ENCODE results near the gene DENND1C. TPM values are rescaled to one million over a fixed set of nuclear protein-coding genes. Genes with fewer than 3 reads are reported as not detected.

DENND1C gene
- total RNA-seq, 1 experiment from 2014 or later: not detected

DNA sequence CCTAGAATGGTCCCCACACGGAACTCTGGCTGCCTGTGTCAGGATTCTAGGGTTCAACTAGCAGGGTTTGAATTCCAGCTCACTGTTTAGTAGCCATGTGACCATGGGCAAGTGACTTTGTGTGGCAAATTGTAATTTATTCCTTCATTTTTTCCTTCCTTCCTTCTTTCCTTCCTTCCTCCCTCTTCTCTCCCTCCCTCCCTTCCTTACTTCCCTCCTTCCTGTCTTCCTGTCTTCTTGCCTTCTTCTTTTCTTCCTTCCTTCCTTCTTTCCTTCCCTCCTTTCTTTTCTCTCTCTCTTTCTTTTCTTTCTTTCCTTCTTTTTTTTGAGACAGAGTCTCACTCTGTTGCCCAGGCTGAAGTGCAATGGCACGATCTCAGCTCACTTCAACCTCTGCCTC, 8.5 kb upstream of the DENND1C start:
- DNase-seq: no peak
- Mint-ChIP-seq H3K27ac (ENCODE audit: unreplicated experiment) (no peak overlapping the region), H3K27me3 (ENCODE audit: unreplicated experiment) (peaks cover 16% of the 10 kb centered on the region), H3K9me3 (ENCODE audit: low read depth, unreplicated experiment) (peaks cover 3% of the 10 kb centered on the region), H3K36me3 (ENCODE audit: insufficient read depth, unreplicated experiment) (no peaks in the 10 kb centered on the region), H3K4me3 (ENCODE audit: low read depth, unreplicated experiment) (no peak overlapping the region), H3K4me1 (ENCODE audit: low read depth, unreplicated experiment) (no peaks in the 10 kb centered on the region)
- intact Hi-C loops (cut with micrococcal nuclease; ENCODE audit: unreplicated experiment): no loop called here
- CTCF ChIA-PET: interaction anchor here (1.3 kb wide), 1 partner anchor 9 kb away, joined by 3 read pairs; no protein-coding TSS in a partner anchor
- TF ChIP-seq, protein P1, sequence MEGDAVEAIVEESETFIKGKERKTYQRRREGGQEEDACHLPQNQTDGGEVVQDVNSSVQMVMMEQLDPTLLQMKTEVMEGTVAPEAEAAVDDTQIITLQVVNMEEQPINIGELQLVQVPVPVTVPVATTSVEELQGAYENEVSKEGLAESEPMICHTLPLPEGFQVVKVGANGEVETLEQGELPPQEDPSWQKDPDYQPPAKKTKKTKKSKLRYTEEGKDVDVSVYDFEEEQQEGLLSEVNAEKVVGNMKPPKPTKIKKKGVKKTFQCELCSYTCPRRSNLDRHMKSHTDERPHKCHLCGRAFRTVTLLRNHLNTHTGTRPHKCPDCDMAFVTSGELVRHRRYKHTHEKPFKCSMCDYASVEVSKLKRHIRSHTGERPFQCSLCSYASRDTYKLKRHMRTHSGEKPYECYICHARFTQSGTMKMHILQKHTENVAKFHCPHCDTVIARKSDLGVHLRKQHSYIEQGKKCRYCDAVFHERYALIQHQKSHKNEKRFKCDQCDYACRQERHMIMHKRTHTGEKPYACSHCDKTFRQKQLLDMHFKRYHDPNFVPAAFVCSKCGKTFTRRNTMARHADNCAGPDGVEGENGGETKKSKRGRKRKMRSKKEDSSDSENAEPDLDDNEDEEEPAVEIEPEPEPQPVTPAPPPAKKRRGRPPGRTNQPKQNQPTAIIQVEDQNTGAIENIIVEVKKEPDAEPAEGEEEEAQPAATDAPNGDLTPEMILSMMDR (IDR thresholded peaks at IDR 0.05; ENCODE audit: unreplicated experiment): no peak
- BruUV-seq (replicated peaks): no TSS peak

DNA sequence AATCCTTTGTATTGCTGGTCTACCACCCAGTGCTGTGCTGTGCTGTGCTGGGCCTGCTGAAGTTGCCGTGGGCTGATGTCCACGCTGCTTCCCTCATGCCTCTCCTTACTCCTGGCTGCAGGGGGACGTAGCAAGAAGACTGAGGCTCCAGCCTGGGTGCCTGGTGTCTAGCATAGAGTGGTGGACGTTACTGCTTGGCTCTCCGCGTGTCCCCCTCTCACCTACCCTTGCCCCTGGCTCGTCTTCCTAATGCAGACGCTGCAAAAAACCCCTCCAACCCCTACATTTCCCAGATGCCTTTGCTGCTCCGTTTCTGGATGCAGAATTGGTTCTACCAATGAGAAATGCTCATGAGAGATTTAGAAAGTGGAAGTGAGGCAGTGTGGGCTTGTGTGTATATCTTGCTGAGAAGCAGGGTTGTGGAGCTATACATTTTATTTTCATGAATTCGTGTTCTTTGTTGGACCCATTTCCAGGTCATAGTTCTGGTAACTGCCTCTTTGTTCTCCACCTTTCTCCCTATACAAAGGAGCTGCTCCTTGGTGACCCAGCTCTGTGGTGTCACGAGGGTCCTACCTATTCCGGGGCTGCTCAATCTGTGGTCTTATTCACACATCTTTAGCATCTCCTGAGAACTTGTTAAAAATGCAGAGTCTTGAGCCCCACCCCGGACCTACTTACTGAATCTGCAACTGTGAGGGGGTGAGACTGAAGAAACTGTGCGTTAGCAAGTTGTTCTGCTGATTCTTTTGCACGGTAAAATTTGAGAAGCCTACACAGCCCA, 7.9 kb upstream of the DENND1C start:
- intact Hi-C loops (cut with micrococcal nuclease; ENCODE audit: unreplicated experiment): no loop called here
- no peak overlapping the region for H3K4me3 Mint-ChIP-seq (ENCODE audit: low read depth, unreplicated experiment)
- BruUV-seq (replicated peaks): no TSS peak
- H3K9me3 Mint-ChIP-seq (ENCODE audit: low read depth, unreplicated experiment): peaks cover 3% of the 10 kb centered on the region
- no peaks in the 10 kb centered on the region for H3K4me1 Mint-ChIP-seq (ENCODE audit: low read depth, unreplicated experiment)
- no peak overlapping the region for H3K27ac Mint-ChIP-seq (ENCODE audit: unreplicated experiment)
- TF ChIP-seq, protein P1 (IDR thresholded peaks at IDR 0.05; ENCODE audit: unreplicated experiment): no peak
- H3K27me3 Mint-ChIP-seq (ENCODE audit: unreplicated experiment): peaks cover 16% of the 10 kb centered on the region
- no peak for DNase-seq
- CTCF ChIA-PET: no interaction called here
- H3K36me3 Mint-ChIP-seq (ENCODE audit: insufficient read depth, unreplicated experiment): no peaks in the 10 kb centered on the region

DNA sequence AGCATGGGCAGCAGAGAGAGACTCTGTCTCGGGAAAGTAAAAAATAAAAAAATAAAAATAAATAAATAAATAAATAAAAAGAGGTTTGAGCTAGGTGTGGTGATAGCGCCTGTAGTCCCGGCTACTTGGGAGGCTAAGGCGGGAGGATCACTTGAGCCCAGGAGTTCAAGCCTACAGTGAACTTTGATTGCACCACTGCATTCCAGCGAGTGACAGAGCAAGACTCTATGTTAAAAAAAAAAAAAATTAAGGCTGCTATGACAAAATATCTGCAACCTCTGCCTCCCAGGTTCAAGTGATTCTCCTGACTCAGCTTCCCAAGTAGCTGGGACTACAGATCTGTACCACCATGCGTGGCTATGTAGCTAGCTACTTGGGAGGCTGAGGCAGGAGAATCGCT, 3.2 kb upstream of the DENND1C start:
- DNase-seq: no peak
- BruUV-seq (replicated peaks): no TSS peak
- no peak overlapping the region for H3K27ac Mint-ChIP-seq (ENCODE audit: unreplicated experiment)
- TF ChIP-seq, protein P1 (IDR thresholded peaks at IDR 0.05; ENCODE audit: unreplicated experiment): no peak
- H3K36me3 Mint-ChIP-seq (ENCODE audit: insufficient read depth, unreplicated experiment): no peaks in the 10 kb centered on the region
- intact Hi-C loops (cut with micrococcal nuclease; ENCODE audit: unreplicated experiment): no loop called here
- no peaks in the 10 kb centered on the region for H3K4me1 Mint-ChIP-seq (ENCODE audit: low read depth, unreplicated experiment)
- CTCF ChIA-PET: no interaction called here
- H3K27me3 Mint-ChIP-seq (ENCODE audit: unreplicated experiment): peaks cover 18% of the 10 kb centered on the region
- H3K9me3 Mint-ChIP-seq (ENCODE audit: low read depth, unreplicated experiment): no peaks in the 10 kb centered on the region
- H3K4me3 Mint-ChIP-seq (ENCODE audit: low read depth, unreplicated experiment): no peak overlapping the region

DNA sequence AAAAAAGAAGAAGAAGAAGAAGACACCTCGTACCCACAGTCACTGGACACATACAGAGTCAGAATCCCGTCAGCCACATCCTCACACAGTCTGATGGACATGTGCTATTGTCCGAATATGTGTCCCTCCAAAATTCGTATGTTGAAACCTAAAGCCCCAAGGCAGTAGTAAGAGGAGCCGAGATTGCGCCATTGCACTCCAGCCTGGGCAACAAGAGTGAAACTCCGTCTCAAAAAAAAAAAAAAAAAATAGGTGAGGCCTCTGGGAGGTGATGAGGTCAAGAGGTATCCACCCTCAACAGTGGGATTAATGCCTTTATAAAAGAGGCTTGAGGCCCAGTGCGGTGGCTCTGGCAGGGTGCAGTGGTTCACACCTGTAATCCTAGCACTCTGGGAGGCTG, 2.6 kb upstream of the DENND1C start:
- CTCF ChIA-PET: no interaction called here
- no peaks in the 10 kb centered on the region for H3K36me3 Mint-ChIP-seq (ENCODE audit: insufficient read depth, unreplicated experiment)
- DNase-seq: no peak
- H3K9me3 Mint-ChIP-seq (ENCODE audit: low read depth, unreplicated experiment): no peaks in the 10 kb centered on the region
- peaks cover 18% of the 10 kb centered on the region for H3K27me3 Mint-ChIP-seq (ENCODE audit: unreplicated experiment)
- no peak overlapping the region for H3K27ac Mint-ChIP-seq (ENCODE audit: unreplicated experiment)
- H3K4me3 Mint-ChIP-seq (ENCODE audit: low read depth, unreplicated experiment): no peak overlapping the region
- H3K4me1 Mint-ChIP-seq (ENCODE audit: low read depth, unreplicated experiment): no peaks in the 10 kb centered on the region
- intact Hi-C loops (cut with micrococcal nuclease; ENCODE audit: unreplicated experiment): no loop called here
- no TSS peak for BruUV-seq (replicated peaks)
- TF ChIP-seq, protein P1 (IDR thresholded peaks at IDR 0.05; ENCODE audit: unreplicated experiment): no peak
